ENCODE measurements around the gene INPP5E.

Gene INPP5E

DNA sequence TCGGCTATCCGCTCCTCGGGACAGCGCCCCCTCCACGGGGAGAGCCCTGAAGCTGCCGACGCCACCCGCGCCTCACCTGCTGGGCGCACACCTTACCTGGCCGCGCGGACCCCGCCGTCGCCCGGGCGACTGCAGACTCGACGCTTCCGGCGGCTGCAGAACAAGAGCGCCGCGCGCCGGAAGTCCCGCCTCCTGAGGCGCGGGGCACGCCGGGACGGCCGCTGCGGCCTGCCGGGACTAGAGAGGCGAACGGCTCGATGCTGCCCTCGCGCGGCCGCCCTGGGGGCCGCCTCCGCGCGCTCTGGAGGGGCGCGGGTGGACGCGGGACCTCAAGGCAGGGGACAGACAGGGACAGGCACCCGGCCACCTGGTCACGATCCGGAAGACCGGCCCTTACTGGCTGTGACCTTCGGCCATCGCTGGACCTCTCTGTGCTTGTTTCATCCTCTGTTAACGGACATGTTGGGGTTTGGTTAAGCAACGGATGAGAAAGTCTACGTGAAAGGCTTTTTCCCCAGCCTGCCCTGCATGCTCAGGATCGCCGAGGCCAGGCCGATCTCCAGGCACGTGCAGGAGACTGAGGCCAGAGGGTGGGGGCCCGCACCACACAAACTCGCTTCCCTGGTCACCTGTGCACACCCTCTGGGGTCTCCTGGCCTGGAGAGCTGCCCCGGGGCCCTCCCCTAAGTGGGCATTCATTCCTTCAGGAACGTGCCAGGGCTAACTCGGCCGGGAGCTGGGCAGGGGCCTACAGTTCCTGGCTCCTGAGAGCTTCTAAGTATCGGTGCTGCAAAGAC lies 39.4 kb downstream of the INPP5E start, which contains the start of gene SNAPC4:
Gene SNAPC4 (minus strand): TSS at position 133 of the 797 bp plus-strand sequence. CDS start 1,742 bp downstream, outside the sequence.
- Histone ChIP-seq H3K9me3 (no peaks in the 10 kb centered on the region), H3K4me3 (peak within 1 kb of the TSS; percentile 77 to 92), H3K27ac (peak within 1 kb of the TSS; percentile 54 to 63), H3K36me3 (peaks cover 23 to 63% (median 47%) of the 10 kb centered on the region in 3 donors), H3K4me1 (peaks cover 0 to 26% (median 20%) of the 10 kb centered on the region in 4 donors), H3K27me3 (no peaks in the 10 kb centered on the region)
- TF ChIP-seq, protein P1, sequence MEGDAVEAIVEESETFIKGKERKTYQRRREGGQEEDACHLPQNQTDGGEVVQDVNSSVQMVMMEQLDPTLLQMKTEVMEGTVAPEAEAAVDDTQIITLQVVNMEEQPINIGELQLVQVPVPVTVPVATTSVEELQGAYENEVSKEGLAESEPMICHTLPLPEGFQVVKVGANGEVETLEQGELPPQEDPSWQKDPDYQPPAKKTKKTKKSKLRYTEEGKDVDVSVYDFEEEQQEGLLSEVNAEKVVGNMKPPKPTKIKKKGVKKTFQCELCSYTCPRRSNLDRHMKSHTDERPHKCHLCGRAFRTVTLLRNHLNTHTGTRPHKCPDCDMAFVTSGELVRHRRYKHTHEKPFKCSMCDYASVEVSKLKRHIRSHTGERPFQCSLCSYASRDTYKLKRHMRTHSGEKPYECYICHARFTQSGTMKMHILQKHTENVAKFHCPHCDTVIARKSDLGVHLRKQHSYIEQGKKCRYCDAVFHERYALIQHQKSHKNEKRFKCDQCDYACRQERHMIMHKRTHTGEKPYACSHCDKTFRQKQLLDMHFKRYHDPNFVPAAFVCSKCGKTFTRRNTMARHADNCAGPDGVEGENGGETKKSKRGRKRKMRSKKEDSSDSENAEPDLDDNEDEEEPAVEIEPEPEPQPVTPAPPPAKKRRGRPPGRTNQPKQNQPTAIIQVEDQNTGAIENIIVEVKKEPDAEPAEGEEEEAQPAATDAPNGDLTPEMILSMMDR (IDR thresholded peaks at IDR 0.05), result peak; percentile 94 to 98
- DNase-seq, result peak; percentile 77 to 89
- intact Hi-C loops (cut with DNase I; ENCODE audit: low total_unique reads), result no loop called here

DNA sequence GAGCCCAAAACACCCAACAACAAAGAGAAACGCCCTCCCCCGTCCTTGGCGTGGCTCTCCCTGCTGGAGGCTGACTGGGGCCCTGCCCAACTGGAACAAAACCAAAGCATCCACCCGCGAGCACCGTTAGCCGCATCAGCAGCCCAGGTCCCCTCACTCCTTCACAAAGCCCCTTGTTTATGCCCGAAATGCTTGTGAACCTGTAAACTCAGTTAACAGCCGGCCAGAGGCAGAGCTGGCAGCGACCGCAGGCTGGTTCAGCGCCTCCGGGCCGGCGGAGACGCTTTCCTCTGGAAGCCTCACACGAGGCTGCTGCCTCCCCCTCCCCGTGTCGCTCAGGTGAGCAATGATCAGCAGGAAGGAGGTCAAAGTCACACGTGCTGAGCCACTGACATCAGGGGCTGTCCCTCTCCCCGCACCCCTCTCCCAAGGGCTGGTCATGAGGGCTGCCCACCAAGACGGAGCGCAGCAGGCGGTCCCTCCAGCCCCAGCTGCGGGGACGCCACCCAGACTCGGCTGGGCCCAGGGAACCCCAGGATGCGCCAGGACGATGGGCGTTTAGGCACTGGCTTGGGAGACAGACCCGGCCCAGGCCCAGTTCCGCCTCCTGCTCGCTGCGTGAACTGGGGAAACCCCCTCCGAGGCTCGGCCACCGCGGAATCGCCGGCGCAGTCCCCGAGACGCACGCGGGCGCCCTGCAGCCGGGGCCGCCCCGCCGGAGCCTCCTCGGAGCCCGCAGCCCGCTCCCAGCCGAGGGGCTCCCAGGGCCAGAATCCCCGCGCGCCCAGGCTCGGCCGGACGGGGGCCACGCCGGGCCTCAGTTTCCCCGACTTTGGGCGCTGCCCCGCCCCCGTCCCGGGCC lies 40.2 kb downstream of the INPP5E start:
- Histone ChIP-seq H3K27ac (peak overlapping the region; percentile 54 to 63), H3K36me3 (peaks cover 26 to 63% (median 47%) of the 10 kb centered on the region in 3 donors), H3K27me3 (no peaks in the 10 kb centered on the region), H3K9me3 (no peaks in the 10 kb centered on the region), H3K4me3 (peak overlapping the region; percentile 77 to 92), H3K4me1 (peaks cover 0 to 26% (median 20%) of the 10 kb centered on the region in 4 donors)
- intact Hi-C loops (cut with DNase I; ENCODE audit: low total_unique reads), result no loop called here
- TF ChIP-seq, protein P1 (IDR thresholded peaks at IDR 0.05), result no peak
- DNase-seq, result no peak

DNA sequence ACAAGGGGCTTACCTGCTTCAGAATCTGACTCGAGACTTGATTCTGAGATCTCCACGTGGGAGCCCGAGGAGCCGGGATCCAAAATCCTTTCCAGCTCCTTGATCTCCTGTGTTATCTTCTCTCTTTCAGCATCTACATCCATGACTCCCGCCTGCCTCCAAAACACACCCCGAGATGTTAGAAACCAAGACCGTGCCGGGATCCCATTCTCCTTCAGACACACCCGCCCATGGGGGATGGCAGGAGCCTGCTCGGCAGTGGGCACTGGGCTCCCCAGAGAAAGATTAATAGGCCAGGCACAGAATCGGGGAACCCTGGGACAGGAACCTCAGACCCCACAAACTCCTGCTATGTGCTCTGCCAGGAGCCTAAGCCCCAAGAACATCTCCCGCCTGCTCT lies 41.4 kb downstream of the INPP5E start:
- H3K4me1 ChIP-seq, result peaks cover 0 to 26% (median 20%) of the 10 kb centered on the region in 4 donors
- no peak overlapping the region for H3K27ac ChIP-seq
- TF ChIP-seq, protein P1 (IDR thresholded peaks at IDR 0.05), result no peak
- peaks cover 32 to 63% (median 48%) of the 10 kb centered on the region in 3 donors for H3K36me3 ChIP-seq
- no peak for DNase-seq
- H3K9me3 ChIP-seq, result no peaks in the 10 kb centered on the region
- H3K4me3 ChIP-seq, result no peak overlapping the region
- H3K27me3 ChIP-seq, result no peaks in the 10 kb centered on the region
- intact Hi-C loops (cut with DNase I; ENCODE audit: low total_unique reads), result no loop called here

DNA sequence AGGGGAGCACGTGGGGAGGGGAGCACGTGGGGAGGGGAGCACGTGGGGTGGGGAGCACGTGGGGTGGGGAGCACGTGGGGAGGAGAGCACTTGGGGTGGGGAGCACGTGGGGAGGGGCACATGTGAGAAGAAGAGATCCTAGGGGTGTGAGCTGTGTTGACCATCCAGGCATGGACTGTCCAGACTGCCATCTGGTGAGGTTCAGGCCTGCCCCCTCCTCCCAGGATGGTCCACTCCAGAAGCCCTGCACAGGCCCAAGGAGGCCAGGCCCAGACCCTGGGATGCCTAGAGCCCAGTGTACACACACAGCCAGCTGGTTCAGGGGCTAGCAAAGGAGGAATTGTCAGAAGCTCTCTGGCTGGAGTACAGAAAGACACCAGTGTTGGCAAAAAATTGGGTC lies 42.0 kb downstream of the INPP5E start:
- Histone ChIP-seq H3K36me3 (peaks cover 32 to 67% (median 52%) of the 10 kb centered on the region in 3 donors), H3K27me3 (no peaks in the 10 kb centered on the region), H3K4me1 (peaks cover 0 to 26% (median 20%) of the 10 kb centered on the region in 4 donors), H3K27ac (no peak overlapping the region), H3K9me3 (no peaks in the 10 kb centered on the region), H3K4me3 (no peak overlapping the region)
- intact Hi-C loops (cut with DNase I; ENCODE audit: low total_unique reads), result no loop called here
- DNase-seq, result no peak
- TF ChIP-seq, protein P1 (IDR thresholded peaks at IDR 0.05), result no peak

DNA sequence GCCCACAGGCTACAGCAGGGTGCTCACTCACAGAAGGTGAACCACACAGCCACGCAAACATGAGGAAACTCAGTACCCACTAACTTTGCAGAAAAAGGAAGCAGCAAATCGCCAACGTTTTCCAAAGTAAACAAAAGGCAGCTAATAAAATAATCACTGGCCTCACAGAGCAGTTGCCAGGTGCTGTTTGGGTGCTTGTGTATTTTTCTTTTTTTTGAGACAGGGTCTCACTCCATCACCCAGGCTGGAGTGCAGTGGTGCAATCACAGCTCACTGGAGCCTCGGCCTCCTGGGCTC lies 43.5 kb downstream of the INPP5E start:
- TF ChIP-seq, protein P1 (IDR thresholded peaks at IDR 0.05), result no peak
- DNase-seq, result no peak
- no peaks in the 10 kb centered on the region for H3K27me3 ChIP-seq
- no peaks in the 10 kb centered on the region for H3K9me3 ChIP-seq
- no peak overlapping the region for H3K27ac ChIP-seq
- no peak overlapping the region for H3K4me3 ChIP-seq
- H3K4me1 ChIP-seq, result peaks cover 0 to 26% (median 20%) of the 10 kb centered on the region in 4 donors
- intact Hi-C loops (cut with DNase I; ENCODE audit: low total_unique reads), result no loop called here
- H3K36me3 ChIP-seq, result peaks cover 37 to 72% (median 56%) of the 10 kb centered on the region in 3 donors
